NCI-H146 (cell line): Measurements from ENCODE around the gene COL6A2.
"Not testable (repeated sequence)": the region's sequence is repeated elsewhere in the genome, so short reads cannot be mapped to it uniquely, and the experiment has no call there.

ENCODE experiments used
- DNase-seq: peaks from one replicate; lab custom pipeline; 2025; lab: John Stamatoyannopoulos, UW

Gene COL6A2

DNA sequence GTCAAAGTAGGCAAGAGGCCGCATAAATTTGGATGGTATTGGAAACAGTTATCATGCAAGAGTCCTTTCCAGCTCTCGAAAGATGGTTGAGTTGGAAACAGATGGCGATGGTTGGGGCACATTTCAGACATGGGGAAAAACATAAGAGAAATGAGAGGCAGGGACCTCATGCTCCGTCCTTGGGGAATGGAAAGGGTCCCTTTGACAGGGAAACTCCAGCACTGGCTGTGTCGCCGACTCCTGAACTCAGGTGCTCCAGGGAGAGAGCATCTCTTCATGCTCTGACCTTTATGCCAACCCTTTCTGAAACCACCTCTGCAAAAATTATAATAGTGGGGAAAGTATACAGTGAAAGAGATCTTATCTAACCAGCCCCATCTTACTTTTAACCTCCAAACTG is 36.8 kb upstream of the COL6A2 start:
- no peak for DNase-seq

GRCh38 chr21:46061518-46061917 is 36.4 kb upstream of the COL6A2 start:
- DNase-seq, result no peak

DNA sequence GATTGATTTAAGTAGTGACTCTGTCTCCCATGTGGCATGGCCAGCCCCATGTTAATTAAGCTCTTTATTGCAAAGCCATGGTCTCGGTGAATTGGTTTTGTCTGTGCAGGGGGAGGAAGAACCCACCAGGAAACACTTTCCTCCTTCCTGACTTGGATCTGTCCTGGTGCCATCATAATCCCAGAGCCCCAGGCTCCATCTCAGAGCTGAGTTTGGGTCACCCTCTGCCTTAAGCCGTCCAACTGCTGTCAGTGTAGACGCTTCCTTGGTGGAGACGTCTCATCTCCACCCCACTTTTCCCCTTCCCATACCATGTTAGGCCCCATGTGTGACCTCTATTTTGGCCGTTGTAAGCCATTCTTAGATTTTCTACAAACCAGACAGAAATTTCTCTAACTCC is 36.0 kb upstream of the COL6A2 start:
- DNase-seq, result no peak

GRCh38 chr21:46062471-46063211 is 35.3 kb upstream of the COL6A2 start:
- no peak for DNase-seq

DNA sequence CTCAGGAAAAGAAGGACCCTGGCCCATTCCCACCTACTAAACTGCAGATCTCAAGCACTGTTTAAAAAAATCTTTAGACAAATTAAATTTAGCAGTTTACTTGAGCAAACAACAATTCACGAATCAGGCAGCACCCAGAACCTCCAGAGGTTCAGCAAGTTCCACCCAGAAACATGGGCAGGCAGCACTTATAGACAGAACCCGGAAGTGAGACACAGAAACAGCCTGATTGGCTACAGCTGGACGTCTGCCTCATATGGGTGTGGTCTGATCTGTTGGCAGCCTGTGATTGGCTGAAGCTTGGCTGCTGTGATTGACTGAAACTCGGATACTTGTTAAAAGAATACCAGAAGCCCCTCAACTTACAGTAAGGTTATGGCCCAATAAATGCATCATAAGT is 34.7 kb upstream of the COL6A2 start:
- no peak for DNase-seq

DNA sequence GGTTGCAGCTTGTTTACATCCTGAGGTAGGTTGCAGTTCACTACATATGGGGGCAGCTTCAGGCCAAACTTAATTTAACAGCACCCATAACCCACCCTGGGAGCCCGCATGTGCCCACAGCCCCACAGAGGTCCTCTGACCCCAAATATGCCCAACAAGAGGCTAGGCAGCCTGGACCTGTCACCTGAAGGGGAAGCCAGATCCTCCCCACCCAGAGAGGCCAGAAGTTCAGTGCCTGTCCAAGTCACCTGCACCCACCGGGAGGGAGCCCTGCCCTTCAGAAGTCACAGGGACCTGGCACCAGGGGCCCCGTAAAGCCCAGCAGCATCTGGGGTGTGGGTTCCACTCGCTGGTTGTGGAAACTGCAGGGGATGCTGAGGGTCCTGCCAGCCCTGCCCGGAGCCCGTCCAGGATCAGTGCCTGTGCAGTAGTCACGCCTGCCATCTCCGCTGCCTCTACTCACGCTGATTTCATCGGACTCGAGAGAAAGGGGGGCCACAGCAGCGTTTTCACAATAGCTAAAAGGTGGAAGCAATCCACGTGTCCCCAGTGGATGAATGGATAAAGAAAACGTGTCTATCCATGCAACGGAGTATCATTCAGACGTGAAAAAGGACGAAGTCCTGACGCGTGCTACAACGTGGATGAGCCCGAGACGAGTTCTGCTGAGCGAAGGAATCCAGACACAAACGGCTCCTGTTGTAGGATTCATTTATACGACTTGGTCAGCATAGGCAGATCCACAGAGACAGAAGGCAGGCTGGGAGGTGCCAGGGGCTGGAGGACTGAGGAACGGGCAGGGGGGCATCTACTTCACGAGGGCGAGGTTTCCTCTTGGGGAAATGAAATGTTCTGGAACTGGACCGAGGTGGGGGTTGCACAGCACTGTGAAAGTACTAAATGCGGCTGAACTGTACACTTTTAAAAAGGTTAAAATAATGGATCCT is 33.9 kb upstream of the COL6A2 start:
- no peak for DNase-seq

- DNase-seq, result no peak
These were observed 33.1 kb upstream of the COL6A2 start for GRCh38 chr21:46064870-46065214.

DNA sequence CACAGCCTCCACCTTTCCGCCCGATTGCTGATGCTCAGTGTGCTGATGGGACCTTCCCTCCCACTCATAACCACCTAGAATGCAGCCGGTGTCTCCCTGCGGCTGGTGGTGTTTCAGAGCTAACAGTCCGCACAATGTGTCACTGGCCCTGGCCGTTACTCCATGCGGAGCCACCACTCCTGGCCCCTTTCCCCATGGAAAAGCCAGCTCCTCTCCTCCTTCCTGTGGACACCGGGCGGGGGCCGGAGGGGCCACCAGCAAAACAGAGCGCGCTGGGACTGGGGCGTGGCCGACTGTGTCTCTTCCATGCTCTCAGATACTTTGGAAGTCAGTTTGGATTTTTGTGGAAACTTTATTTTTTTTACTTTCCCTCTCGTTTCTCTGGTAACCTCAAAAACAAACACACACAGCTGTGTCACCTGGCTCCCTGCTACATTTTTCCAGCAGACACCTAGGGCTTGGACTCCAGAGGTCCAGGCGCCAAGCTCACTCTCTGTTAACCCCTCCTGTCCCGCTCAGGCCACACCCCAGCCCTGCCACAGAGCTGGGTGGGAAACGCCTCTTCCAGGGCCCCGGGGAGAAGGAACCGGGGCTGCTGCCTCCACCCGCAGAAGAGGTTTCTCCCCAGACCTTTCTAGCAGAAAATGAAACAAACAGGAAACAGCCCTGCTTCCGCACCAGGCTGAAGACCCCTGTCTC is 32.5 kb upstream of the COL6A2 start:
- DNase-seq, result no peak

DNA sequence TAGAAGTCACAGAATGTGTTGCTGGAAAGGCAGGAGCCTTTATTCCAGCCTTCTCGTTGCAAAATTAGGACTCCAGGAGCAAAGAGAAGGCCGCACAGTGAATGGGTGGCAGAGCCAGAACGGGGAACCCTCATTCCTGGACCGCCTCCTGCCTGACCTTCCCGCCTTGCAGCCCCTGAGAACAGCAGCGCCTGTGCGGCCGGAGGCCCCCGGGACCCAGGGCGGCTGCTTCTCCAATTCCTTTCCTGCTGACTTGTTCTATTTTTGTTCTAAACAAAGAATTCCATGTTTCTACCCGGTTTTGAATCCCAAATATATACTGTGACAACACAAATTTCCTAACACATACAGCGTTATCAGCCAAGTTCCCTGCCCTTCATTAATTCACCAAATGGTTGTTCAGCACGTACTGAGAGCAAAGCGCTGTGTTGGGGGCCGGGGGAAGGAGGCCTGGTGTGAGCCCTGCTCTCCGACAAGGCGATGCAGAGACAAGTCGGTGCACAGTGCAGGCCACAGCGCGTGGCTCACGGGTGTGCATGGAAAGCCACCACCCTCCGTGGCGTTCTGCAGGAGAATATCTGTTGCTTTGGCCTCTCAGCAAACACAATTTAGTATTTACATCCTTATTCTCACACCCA is 31.9 kb upstream of the COL6A2 start:
- no peak for DNase-seq

DNA sequence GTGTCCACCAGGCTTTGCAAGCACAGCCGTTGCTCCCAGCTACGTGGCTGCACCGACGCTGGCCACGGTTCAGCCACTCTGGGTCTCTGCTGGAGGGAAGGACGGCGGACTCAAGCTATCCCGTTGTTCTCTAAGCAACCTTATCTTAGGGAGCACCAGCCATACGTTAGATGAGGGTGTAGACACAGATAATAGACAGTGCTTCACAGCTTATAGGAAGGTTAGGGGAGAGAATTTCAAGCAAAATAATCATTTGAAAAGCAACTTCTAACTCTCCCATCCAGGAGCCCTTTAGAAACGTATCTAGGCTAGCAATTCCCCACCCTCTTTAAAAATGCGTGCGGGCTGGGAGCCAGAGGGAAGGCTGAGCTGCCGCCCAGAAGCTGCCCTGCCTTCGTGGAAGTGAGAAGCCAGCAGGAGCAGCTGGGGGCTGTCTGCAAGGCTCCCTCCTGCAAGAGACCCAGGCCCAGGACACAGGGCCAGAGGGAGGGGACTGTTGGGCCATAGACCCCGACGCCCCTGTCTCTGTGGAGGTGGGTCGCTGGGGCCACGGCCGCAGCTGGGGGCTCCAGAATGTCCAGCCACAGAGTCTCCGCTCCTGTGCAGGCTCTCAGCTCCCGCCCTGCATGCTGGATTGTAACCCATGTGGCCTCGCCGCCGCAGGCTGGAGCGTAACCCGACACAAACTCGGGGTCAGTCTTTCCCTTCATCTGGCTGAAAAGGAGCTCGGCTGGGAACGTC is 31.2 kb upstream of the COL6A2 start:
- DNase-seq, result no peak

DNA sequence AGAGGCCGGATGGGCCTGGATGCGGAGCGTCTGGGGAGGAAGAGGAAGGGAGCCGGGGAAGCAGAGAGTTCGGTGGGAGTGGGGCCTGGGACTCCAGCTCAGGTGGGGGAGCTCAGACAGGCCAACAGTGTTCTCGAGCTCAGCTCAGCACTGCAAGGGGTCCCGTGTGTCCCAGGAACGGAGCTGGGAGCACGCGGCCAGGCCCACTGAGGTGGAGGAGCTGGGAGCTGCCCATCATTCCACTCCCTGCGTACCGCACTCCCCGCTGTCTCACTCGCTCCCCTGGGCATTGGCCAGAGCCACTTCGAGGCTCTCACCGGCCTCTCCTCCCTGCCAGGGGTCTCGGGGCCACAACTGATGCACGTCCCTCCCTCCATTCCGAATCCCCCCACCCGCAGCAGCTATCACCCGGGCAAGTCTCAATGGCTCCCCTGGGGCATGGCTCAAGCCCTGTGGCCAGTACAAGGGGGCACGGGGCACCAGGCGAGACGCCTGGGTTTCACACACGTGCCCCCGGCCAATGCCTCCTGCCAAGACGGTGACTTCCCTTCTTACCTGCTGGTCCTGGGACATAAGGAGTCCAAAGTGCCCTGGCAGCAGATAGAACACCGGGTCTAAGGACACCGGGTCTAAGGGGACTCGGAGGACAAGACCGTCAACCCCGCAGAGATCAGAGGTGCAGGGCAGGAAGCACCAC is 30.3 kb upstream of the COL6A2 start:
- DNase-seq, result no peak

GRCh38 chr21:46068516-46069079 is 29.3 kb upstream of the COL6A2 start:
- no peak for DNase-seq

DNA sequence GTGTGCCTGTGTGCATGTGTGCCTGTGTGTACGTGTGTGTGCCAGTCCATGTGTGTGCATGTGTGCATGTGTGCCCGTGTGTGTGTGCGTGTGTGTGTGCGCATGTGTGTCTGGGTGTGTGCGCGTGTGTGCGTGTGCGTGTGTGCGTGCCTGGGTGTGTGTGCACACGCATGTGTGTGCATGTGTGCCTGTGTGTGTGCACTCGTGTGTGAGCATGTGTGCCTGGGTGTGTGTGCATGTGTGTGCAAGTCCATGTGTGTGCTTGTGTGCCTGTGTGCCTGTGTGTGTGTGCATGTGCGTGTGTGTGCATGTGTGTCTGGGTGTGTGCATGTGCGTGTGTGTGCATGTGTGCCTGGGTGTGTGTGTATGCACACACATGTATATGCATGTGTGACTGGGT is 28.7 kb upstream of the COL6A2 start:
- no peak for DNase-seq

- no peak for DNase-seq
These were observed 28.1 kb upstream of the COL6A2 start for GRCh38 chr21:46069719-46070279.

GRCh38 chr21:46071082-46071481 is 26.8 kb upstream of the COL6A2 start:
- no peak for DNase-seq

- not testable (repeated sequence) for DNase-seq
These were observed 21.2 kb upstream of the COL6A2 start for GRCh38 chr21:46076724-46077123.

DNA sequence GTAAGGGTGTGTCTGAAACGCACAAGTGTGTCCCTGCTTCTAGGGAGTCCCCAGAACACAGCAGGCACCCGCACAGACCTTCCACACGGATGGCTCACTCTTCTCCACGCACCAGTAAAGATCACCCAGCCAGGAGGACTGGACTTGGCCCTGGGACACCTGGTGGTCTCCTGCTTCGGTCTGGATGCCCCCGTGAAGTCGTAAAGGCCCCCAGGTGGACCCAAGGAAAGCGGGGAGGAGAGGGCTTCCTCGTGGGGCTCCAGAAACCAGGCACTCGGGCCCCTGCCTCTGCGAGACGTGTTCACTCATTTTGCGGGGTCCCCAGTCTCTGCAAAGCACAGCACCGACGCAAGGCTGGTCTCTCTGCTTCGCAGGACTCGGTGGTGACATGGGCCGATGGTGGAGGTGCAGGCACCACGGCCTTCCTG is 20.2 kb upstream of the COL6A2 start:
- DNase-seq, result no peak

- no peak for DNase-seq
These were observed 19.5 kb upstream of the COL6A2 start for GRCh38 chr21:46078322-46078977.

- no peak for DNase-seq
These were observed 18.9 kb upstream of the COL6A2 start for GRCh38 chr21:46078978-46079351.
